DOHH2 (cell line): ENCODE results near the gene COL4A4.

Source experiments
- H3F3A ChIP-seq: fragments of 200-600 bp; sonication (generic), shearing (Covaris generic); 2 replicates; pipeline ENCODE4 v1.6.0; 2016; ENCODE audit warnings: antibody characterized with exemption, mild to moderate bottlenecking; ENCODE audit not compliant: control insufficient read depth, insufficient read depth
- H3K27ac ChIP-seq: fragments of 200-600 bp; sonication (generic); 2 replicates; pipeline ENCODE4 v1.5.1; 2014; ENCODE audit warnings: low read depth, mild to moderate bottlenecking, low read length, moderate library complexity
- H3K27me3 ChIP-seq: fragments of 200-600 bp; sonication (generic); 2 replicates; pipeline ENCODE4 v1.6.1; 2014; ENCODE audit warnings: mild to moderate bottlenecking, low read length, mixed read lengths; ENCODE audit not compliant: control insufficient read depth
- H3K36me3 ChIP-seq: fragments of 200-600 bp; sonication (generic); 2 replicates; pipeline ENCODE4 v1.6.1; 2014; ENCODE audit warnings: mild to moderate bottlenecking, low read length, moderate library complexity, mixed read lengths; ENCODE audit not compliant: control insufficient read depth
- H3K4me1 ChIP-seq: fragments of 200-600 bp; sonication (generic); 2 replicates; pipeline ENCODE4 v1.6.1; 2014; ENCODE audit warnings: mild to moderate bottlenecking, low read length, mixed read lengths; ENCODE audit not compliant: control insufficient read depth
- H3K4me2 ChIP-seq: fragments of 200-600 bp; sonication (generic); 2 replicates; pipeline ENCODE4 v1.6.0; 2014; ENCODE audit warnings: mild to moderate bottlenecking, low read length, moderate library complexity
- H3K4me3 ChIP-seq: fragments of 200-600 bp; sonication (generic); 2 replicates; pipeline ENCODE4 v1.5.1; 2014; ENCODE audit warnings: mild to moderate bottlenecking, low read length, mixed read lengths
- H3K79me2 ChIP-seq: fragments of 200-600 bp; sonication (generic); 2 replicates; pipeline ENCODE4 v1.6.1; 2014; ENCODE audit warnings: mild to moderate bottlenecking, low read length, mixed read lengths; ENCODE audit not compliant: control insufficient read depth
- H3K9me2 ChIP-seq: fragments of 200-600 bp; sonication (generic); replicated peaks from 2 replicates; pipeline ENCODE4 v1.6.1; 2014; ENCODE audit warnings: mild to moderate bottlenecking, low read length, mixed read lengths; ENCODE audit not compliant: control insufficient read depth
- H3K9me3 ChIP-seq: fragments of 200-600 bp; sonication (generic); 2 replicates; pipeline ENCODE4 v1.6.1; 2014; ENCODE audit warnings: antibody characterized with exemption, low read length, mixed read lengths; ENCODE audit not compliant: control insufficient read depth, insufficient read depth
- H4K20me1 ChIP-seq: fragments of 200-600 bp; sonication (generic); 2 replicates; pipeline ENCODE4 v1.6.0; 2014; ENCODE audit warnings: low read depth, mild to moderate bottlenecking, antibody characterized with exemption, low read length, moderate library complexity; ENCODE audit not compliant: control insufficient read depth, insufficient read depth
- EZH2phosphoT487 ChIP-seq: fragments of 200-600 bp; sonication (generic); IDR thresholded peaks from 2 replicates; pipeline ENCODE4 v1.6.1; 2017; ENCODE audit warnings: borderline replicate concordance, mild to moderate bottlenecking, antibody characterized with exemption, low read length, moderate library complexity, mixed read lengths
- TF ChIP-seq, protein P1 (sequence below): fragments of 200-600 bp; sonication (generic); IDR thresholded peaks from one replicate; pipeline ENCODE4 v1.5.1; 2014; ENCODE audit warnings: antibody characterized with exemption, mild to moderate bottlenecking, low read depth, low read length; ENCODE audit not compliant: poor library complexity, severe bottlenecking

The COL4A4 gene

DNA sequence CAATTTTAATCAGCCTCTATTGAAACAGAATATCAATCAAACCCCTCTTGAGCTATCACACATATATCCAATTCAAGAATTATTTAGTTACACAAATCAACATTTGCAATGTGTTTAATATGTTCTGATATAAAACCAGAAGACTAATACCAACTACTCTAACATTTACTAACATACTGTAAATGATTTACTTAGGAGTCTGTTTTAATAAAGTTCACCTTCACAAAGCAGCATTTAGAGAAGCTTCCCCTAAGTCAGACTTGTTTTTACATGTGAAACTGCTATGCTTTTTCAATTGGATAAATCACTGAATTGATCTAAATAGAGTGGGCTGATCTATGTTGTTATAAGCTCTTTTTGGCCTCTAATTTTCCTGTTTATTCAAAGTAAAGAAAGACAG is 18.8 kb upstream of the COL4A4 start:
- H4K20me1 ChIP-seq = no peaks in the 10 kb centered on the region
- TF ChIP-seq EZH2phosphoT487 = no peak
- TF ChIP-seq, protein P1, sequence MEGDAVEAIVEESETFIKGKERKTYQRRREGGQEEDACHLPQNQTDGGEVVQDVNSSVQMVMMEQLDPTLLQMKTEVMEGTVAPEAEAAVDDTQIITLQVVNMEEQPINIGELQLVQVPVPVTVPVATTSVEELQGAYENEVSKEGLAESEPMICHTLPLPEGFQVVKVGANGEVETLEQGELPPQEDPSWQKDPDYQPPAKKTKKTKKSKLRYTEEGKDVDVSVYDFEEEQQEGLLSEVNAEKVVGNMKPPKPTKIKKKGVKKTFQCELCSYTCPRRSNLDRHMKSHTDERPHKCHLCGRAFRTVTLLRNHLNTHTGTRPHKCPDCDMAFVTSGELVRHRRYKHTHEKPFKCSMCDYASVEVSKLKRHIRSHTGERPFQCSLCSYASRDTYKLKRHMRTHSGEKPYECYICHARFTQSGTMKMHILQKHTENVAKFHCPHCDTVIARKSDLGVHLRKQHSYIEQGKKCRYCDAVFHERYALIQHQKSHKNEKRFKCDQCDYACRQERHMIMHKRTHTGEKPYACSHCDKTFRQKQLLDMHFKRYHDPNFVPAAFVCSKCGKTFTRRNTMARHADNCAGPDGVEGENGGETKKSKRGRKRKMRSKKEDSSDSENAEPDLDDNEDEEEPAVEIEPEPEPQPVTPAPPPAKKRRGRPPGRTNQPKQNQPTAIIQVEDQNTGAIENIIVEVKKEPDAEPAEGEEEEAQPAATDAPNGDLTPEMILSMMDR = no peak
- no peak overlapping the region for H3K4me2 ChIP-seq
- H3F3A ChIP-seq = no peaks in the 10 kb centered on the region
- H3K36me3 ChIP-seq = no peaks in the 10 kb centered on the region
- no peaks in the 10 kb centered on the region for H3K79me2 ChIP-seq
- H3K9me3 ChIP-seq = no peaks in the 10 kb centered on the region
- H3K9me2 ChIP-seq = no peaks in the 10 kb centered on the region
- no peaks in the 10 kb centered on the region for H3K27me3 ChIP-seq
- no peak overlapping the region for H3K27ac ChIP-seq
- no peak overlapping the region for H3K4me3 ChIP-seq
- peaks cover 11% of the 10 kb centered on the region for H3K4me1 ChIP-seq

DNA sequence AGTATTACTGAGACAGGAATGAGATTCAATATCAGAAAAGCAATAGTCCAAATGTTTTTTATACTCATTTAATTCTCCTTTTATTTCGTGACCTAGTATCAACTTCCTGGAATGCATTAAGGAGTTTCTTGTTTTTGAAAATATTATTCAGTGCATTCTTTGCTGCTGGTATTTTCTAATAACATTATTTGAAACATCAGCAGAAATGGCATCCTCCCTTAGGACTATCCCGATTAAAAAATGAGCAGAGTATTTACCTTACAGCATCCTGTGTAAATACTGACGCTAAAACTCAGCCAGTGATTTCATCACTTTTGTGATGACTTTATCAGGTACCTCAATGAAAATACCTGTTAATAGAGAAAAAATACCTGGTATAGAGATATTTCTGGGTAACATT is 16.8 kb upstream of the COL4A4 start:
- Histone ChIP-seq H3K4me2 (no peak overlapping the region), H3K27me3 (no peaks in the 10 kb centered on the region), H3K27ac (no peak overlapping the region), H3K9me2 (no peaks in the 10 kb centered on the region), H3K9me3 (no peaks in the 10 kb centered on the region), H4K20me1 (no peaks in the 10 kb centered on the region), H3K4me1 (no peaks in the 10 kb centered on the region), H3K4me3 (no peak overlapping the region), H3K36me3 (no peaks in the 10 kb centered on the region), H3K79me2 (no peaks in the 10 kb centered on the region), H3F3A (no peaks in the 10 kb centered on the region)
- TF ChIP-seq, protein P1 = no peak
- no peak for TF ChIP-seq EZH2phosphoT487

DNA sequence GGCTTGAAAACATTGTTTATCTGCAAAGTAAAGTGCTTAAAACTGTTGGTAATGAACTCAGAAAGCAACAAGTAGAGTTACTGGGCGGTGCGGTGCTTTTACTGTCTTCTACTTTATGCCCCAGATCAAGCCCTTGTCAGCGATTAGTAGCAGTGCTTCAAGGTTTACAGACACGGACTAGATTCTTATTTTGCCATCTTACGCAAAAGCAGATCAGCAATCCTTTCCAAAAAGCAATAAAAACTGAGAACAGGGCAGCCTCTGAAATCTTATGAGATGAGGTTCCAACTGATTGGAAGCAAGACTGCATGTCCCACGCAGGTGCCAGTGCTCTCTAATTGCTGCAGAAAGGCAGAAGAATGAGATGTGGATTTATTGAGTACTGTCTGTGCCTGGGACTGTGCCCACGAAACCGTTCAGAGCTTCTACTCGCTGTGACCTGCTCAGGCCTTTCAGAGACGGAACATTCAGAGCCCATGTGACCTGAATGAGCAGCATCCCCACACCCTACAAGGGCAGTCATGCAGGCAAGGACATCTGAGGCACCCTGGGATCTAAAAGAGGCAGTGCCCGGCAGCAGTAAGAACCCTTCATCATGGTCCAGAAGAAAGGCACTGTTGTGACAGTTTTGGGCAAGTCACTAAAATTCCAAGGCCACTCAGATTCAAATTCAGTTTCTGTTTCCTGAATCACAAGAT is 16.1 kb upstream of the COL4A4 start:
- Histone ChIP-seq H3K9me2 (no peaks in the 10 kb centered on the region), H3K27ac (no peak overlapping the region), H3K36me3 (no peaks in the 10 kb centered on the region), H3K4me2 (no peak overlapping the region), H4K20me1 (no peaks in the 10 kb centered on the region), H3F3A (no peaks in the 10 kb centered on the region), H3K27me3 (no peaks in the 10 kb centered on the region), H3K79me2 (no peaks in the 10 kb centered on the region), H3K9me3 (no peaks in the 10 kb centered on the region), H3K4me3 (no peak overlapping the region), H3K4me1 (no peaks in the 10 kb centered on the region)
- TF ChIP-seq, protein P1 = no peak
- no peak for TF ChIP-seq EZH2phosphoT487
